HEK293 (cell line): Measurements from ENCODE around the gene SLC30A7.
"Not testable (repeated sequence)": the region's sequence is repeated elsewhere in the genome, so short reads cannot be mapped to it uniquely, and the experiment has no call there.

ENCODE experiments used
- CTCF ChIA-PET: fragments of 350-600 bp; formaldehyde crosslinking; extraction: SDS; loops from one replicate; lab custom pipeline; 2021; ENCODE audit warnings: antibody characterized with exemption; lab: Yijun Ruan, JAX
- POLR2A ChIA-PET: fragments of 300-600 bp; formaldehyde crosslinking; extraction: SDS; loops from one replicate; lab custom pipeline; 2020; ENCODE audit warnings: antibody characterized with exemption, inconsistent platforms; lab: Yijun Ruan, JAX
- H3K27ac ChIP-seq: fragments of 200-500 bp; sonication (Bioruptor generic); 2 replicates; pipeline ENCODE4 v1.5.1; 2014; ENCODE audit warnings: low read depth, low read length, control low read depth, inconsistent platforms; ENCODE audit errors: extremely low read depth
- H3K36me3 ChIP-seq, 2 experiments: fragments of 200-500 bp in 1 of 2; sonication (Bioruptor generic) in 1 of 2; 1 replicate in 1 of 2; 2 replicates in 1 of 2; pipeline ENCODE4 v1.5.1; 2014 to 2017; ENCODE audit warnings: inconsistent platforms in 2 of 2, low read length in 2 of 2; ENCODE audit not compliant: control insufficient read depth in 2 of 2, insufficient read depth in 1 of 2
- H3K4me1 ChIP-seq: fragments of 200-500 bp; sonication (Bioruptor generic); 2 replicates; pipeline ENCODE4 v1.5.1; 2014; ENCODE audit warnings: mild to moderate bottlenecking, low read length, inconsistent platforms; ENCODE audit not compliant: control insufficient read depth, insufficient read depth
- H3K4me3 ChIP-seq: 2 replicates; pipeline ENCODE4 v1.5.1; 2011; ENCODE audit warnings: low read depth, mild to moderate bottlenecking, control low read depth, low read length, moderate library complexity
- H3K9me3 ChIP-seq: fragments of 200-500 bp; sonication (Bioruptor generic); 2 replicates; pipeline ENCODE4 v1.5.1; 2014; ENCODE audit warnings: low read depth, low read length, inconsistent platforms; ENCODE audit not compliant: control insufficient read depth, insufficient read depth
- GLI4 ChIP-seq: fragments of 450-650 bp; formaldehyde crosslinking; IDR thresholded peaks from 2 replicates; pipeline ENCODE4 v1.5.1; 2016; ENCODE audit warnings: missing biosample characterization, missing genetic modification characterization
- MZF1 ChIP-seq: fragments of 450-650 bp; formaldehyde crosslinking; IDR thresholded peaks from 2 replicates; pipeline ENCODE4 v1.5.1; 2017; ENCODE audit warnings: missing biosample characterization, missing genetic modification characterization, borderline replicate concordance
- ZFP41 ChIP-seq: fragments of 450-650 bp; formaldehyde crosslinking; IDR thresholded peaks from 2 replicates; pipeline ENCODE4 v1.5.1; 2016; ENCODE audit warnings: missing biosample characterization, missing genetic modification characterization, borderline replicate concordance
- ZNF10 ChIP-seq: fragments of 450-650 bp; formaldehyde crosslinking; IDR thresholded peaks from 2 replicates; pipeline ENCODE4 v1.5.1; 2017; ENCODE audit warnings: missing biosample characterization, missing genetic modification characterization
- ZNF140 ChIP-seq: fragments of 450-650 bp; formaldehyde crosslinking; IDR thresholded peaks from 2 replicates; pipeline ENCODE4 v1.5.1; 2016; ENCODE audit warnings: missing biosample characterization, missing genetic modification characterization
- ZNF146 ChIP-seq: fragments of 450-650 bp; formaldehyde crosslinking; IDR thresholded peaks from 2 replicates; pipeline ENCODE4 v1.5.1; 2016; ENCODE audit warnings: missing biosample characterization, missing genetic modification characterization
- ZNF157 ChIP-seq: fragments of 450-650 bp; formaldehyde crosslinking; IDR thresholded peaks from 2 replicates; pipeline ENCODE4 v1.5.1; 2016; ENCODE audit warnings: missing biosample characterization, missing genetic modification characterization
- ZNF174 ChIP-seq: fragments of 450-650 bp; formaldehyde crosslinking; IDR thresholded peaks from 2 replicates; pipeline ENCODE4 v1.5.0; 2017; ENCODE audit warnings: missing biosample characterization, mild to moderate bottlenecking, missing genetic modification characterization
- ZNF202 ChIP-seq: fragments of 450-650 bp; formaldehyde crosslinking; IDR thresholded peaks from 2 replicates; pipeline ENCODE4 v1.5.1; 2016; ENCODE audit warnings: missing biosample characterization, missing genetic modification characterization, borderline replicate concordance
- ZNF211 ChIP-seq: fragments of 450-650 bp; formaldehyde crosslinking; IDR thresholded peaks from 2 replicates; pipeline ENCODE4 v1.5.1; 2016; ENCODE audit warnings: low read depth, missing biosample characterization, missing genetic modification characterization
- ZNF23 ChIP-seq: fragments of 450-650 bp; formaldehyde crosslinking; IDR thresholded peaks from 2 replicates; pipeline ENCODE4 v1.5.1; 2016; ENCODE audit warnings: missing biosample characterization, missing genetic modification characterization, borderline replicate concordance
- ZNF311 ChIP-seq: fragments of 450-650 bp; formaldehyde crosslinking; IDR thresholded peaks from 2 replicates; pipeline ENCODE4 v1.5.1; 2017; ENCODE audit warnings: missing biosample characterization, missing genetic modification characterization, borderline replicate concordance
- ZNF544 ChIP-seq: fragments of 450-650 bp; formaldehyde crosslinking; IDR thresholded peaks from 2 replicates; pipeline ENCODE4 v1.5.0; 2017; ENCODE audit warnings: missing biosample characterization, missing genetic modification characterization
- ZNF555 ChIP-seq: fragments of 450-650 bp; formaldehyde crosslinking; conservative IDR thresholded peaks from 2 replicates; pipeline ENCODE4 v1.5.1; 2017; ENCODE audit warnings: missing biosample characterization, mild to moderate bottlenecking, missing genetic modification characterization, inconsistent platforms
- ZNF585B ChIP-seq: fragments of 450-650 bp; formaldehyde crosslinking; IDR thresholded peaks from 2 replicates; pipeline ENCODE4 v1.5.1; 2016; ENCODE audit warnings: missing biosample characterization, missing genetic modification characterization
- ZNF596 ChIP-seq: fragments of 450-650 bp; IDR thresholded peaks from 2 replicates; pipeline ENCODE4 v1.5.0; 2018; ENCODE audit warnings: missing biosample characterization, mild to moderate bottlenecking, missing genetic modification characterization, moderate library complexity
- ZNF600 ChIP-seq: fragments of 450-650 bp; formaldehyde crosslinking; IDR thresholded peaks from 2 replicates; pipeline ENCODE4 v1.5.1; 2016; ENCODE audit warnings: missing biosample characterization, missing genetic modification characterization
- ZNF629 ChIP-seq: fragments of 450-650 bp; formaldehyde crosslinking; IDR thresholded peaks from 2 replicates; pipeline ENCODE4 v1.5.1; 2017; ENCODE audit warnings: missing biosample characterization, missing genetic modification characterization
- ZNF660 ChIP-seq: fragments of 450-650 bp; IDR thresholded peaks from 2 replicates; pipeline ENCODE4 v1.5.1; 2018; ENCODE audit warnings: missing biosample characterization, mild to moderate bottlenecking, missing genetic modification characterization
- ZSCAN23 ChIP-seq: fragments of 450-650 bp; formaldehyde crosslinking; IDR thresholded peaks from 2 replicates; pipeline ENCODE4 v1.5.1; 2016; ENCODE audit warnings: missing biosample characterization, missing genetic modification characterization
- TF ChIP-seq, protein P1 (sequence below): fragments of 450-650 bp; formaldehyde crosslinking; IDR thresholded peaks from 2 replicates; pipeline ENCODE4 v1.5.1; 2016; ENCODE audit warnings: missing biosample characterization, missing genetic modification characterization
- TF ChIP-seq, protein P2 (sequence below): fragments of 450-650 bp; formaldehyde crosslinking; IDR thresholded peaks from 2 replicates; pipeline ENCODE4 v1.5.1; 2016; ENCODE audit warnings: missing biosample characterization, missing genetic modification characterization
- TF ChIP-seq, protein P3 (sequence below): fragments of 450-650 bp; formaldehyde crosslinking; conservative IDR thresholded peaks from 2 replicates; pipeline ENCODE4 v1.5.1; 2016; ENCODE audit warnings: low read depth, missing biosample characterization, missing genetic modification characterization

Gene SLC30A7

DNA sequence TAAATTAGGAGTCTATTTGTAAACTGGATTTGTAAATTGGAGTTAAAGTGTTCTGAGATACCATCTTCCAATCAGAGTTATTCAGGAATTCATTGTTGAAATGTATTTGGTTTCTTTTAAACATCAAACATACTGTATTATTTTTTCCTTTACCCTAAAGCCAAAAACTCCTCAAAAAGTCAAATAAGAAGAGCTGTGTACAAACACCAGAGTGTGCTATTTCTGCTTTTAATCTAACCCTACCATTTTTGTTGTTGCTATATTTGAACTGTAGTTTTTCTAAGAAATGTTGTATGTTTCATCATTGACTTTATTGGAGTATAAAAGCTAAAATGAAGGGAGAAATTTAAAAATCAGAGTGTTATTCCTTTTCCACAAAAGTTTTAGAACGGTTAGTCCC lies 35.8 kb downstream of the SLC30A7 start (continued):
- no peak for TF ChIP-seq ZNF10 (tag by site-specific recombination)
- TF ChIP-seq, protein P1, sequence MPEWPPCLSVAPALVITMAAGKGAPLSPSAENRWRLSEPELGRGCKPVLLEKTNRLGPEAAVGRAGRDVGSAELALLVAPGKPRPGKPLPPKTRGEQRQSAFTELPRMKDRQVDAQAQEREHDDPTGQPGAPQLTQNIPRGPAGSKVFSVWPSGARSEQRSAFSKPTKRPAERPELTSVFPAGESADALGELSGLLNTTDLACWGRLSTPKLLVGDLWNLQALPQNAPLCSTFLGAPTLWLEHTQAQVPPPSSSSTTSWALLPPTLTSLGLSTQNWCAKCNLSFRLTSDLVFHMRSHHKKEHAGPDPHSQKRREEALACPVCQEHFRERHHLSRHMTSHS: no peak
- no peak for TF ChIP-seq ZNF629 (tag by site-specific recombination)
- no peak for TF ChIP-seq ZNF660 (tag by site-specific recombination)

DNA sequence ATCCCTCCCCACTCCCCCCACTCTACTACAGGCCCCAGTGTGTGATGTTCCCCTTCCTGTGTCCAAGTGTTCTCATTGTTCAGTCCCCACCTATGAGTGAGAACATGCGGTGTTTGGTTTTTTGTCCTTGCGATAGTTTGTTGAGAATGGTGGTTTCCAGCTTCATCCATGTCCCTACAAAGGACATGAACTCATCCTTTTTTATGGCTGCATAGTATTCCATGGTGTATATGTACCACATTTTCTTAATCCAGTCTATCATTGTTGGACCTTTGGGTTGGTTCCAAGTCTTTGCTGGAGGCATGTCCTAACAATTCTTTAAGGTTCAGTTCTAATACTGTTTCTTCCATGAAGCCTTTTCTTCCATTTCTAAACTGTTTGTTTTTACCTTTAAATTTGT lies 37.7 kb downstream of the SLC30A7 start:
- CTCF ChIA-PET: interaction anchor here (1.5 kb wide), 1 partner anchor 10 kb away, joined by 6 read pairs; no protein-coding TSS in a partner anchor
- H3K27ac ChIP-seq, H3K9me3 ChIP-seq, H3K4me3 ChIP-seq, POLR2A ChIA-PET, H3K4me1 ChIP-seq: not testable (repeated sequence)
- TF ChIP-seq ZNF146 (tag by site-specific recombination): peak; percentile 97
- TF ChIP-seq, protein P2, sequence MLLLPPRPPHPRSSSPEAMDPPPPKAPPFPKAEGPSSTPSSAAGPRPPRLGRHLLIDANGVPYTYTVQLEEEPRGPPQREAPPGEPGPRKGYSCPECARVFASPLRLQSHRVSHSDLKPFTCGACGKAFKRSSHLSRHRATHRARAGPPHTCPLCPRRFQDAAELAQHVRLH (tag by site-specific recombination): peak; percentile 56; the same call in 1 of the 2 replicates
- peak; percentile 50; the same call in 1 of the 2 replicates for TF ChIP-seq ZNF202 (tag by site-specific recombination)
- H3K36me3 ChIP-seq: peaks cover 5 to 17% of the 10 kb centered on the region in 2 experiments

DNA sequence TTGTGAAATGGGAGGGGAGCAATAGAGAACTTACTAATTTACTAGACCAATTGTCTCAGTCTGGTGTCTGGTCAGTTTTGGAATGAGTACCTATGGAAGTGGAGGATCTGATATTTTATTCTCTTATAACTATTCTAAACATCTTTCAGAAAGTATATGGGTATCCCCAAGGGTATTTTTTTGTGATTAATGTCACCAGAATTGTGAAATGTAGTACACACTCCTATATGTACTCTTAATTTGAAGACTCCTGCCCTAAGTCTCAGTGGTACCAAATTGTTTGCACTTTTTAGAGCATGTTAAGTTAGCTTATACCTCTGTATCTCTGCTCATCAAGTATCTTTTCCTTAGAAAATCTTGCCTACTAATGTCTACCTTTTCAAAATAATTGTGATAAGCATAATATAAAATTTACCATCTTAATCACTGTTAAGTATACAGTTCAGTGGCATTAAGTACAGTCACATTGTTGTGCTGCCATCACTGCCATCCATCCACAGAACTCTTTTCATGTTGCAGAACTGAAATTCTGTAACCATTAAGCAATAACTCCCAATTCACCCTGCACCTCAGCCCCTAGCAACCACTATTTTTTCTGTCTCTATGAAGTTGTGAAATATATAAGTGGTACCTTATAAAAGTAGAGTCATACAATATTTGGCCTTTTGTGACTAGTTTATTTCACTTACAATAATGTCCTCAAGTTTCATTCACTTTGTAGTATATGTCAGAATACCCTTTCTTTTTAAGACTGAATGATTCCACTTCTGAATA lies 40.5 kb downstream of the SLC30A7 start:
- POLR2A ChIA-PET: no interaction called here
- TF ChIP-seq, protein P3, sequence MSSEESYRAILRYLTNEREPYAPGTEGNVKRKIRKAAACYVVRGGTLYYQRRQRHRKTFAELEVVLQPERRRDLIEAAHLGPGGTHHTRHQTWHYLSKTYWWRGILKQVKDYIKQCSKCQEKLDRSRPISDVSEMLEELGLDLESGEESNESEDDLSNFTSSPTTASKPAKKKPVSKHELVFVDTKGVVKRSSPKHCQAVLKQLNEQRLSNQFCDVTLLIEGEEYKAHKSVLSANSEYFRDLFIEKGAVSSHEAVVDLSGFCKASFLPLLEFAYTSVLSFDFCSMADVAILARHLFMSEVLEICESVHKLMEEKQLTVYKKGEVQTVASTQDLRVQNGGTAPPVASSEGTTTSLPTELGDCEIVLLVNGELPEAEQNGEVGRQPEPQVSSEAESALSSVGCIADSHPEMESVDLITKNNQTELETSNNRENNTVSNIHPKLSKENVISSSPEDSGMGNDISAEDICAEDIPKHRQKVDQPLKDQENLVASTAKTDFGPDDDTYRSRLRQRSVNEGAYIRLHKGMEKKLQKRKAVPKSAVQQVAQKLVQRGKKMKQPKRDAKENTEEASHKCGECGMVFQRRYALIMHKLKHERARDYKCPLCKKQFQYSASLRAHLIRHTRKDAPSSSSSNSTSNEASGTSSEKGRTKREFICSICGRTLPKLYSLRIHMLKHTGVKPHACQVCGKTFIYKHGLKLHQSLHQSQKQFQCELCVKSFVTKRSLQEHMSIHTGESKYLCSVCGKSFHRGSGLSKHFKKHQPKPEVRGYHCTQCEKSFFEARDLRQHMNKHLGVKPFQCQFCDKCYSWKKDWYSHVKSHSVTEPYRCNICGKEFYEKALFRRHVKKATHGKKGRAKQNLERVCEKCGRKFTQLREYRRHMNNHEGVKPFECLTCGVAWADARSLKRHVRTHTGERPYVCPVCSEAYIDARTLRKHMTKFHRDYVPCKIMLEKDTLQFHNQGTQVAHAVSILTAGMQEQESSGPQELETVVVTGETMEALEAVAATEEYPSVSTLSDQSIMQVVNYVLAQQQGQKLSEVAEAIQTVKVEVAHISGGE (tag by site-specific recombination): no peak
- TF ChIP-seq ZNF600 (tag by site-specific recombination): no peak
- no peak for TF ChIP-seq ZNF157 (tag by site-specific recombination)
- no peak for TF ChIP-seq MZF1 (tag by site-specific recombination)
- TF ChIP-seq ZNF555 (tag by site-specific recombination): no peak
- TF ChIP-seq ZNF211 (tag by site-specific recombination): no peak
- no peak for TF ChIP-seq ZNF544 (tag by site-specific recombination)
- no peak for TF ChIP-seq ZNF585B (tag by site-specific recombination)
- no peak for TF ChIP-seq ZNF596 (tag by site-specific recombination)
- no peak for TF ChIP-seq ZSCAN23
- TF ChIP-seq GLI4: no peak
- TF ChIP-seq ZFP41 (tag by site-specific recombination): no peak
- no peak for TF ChIP-seq ZNF140 (tag by site-specific recombination)
- no peak for TF ChIP-seq ZNF23 (tag by site-specific recombination)
- TF ChIP-seq ZNF311 (tag by site-specific recombination): no peak
- TF ChIP-seq ZNF174 (tag by site-specific recombination): no peak
- no peaks in the 10 kb centered on the region for H3K9me3 ChIP-seq
- no peak overlapping the region for H3K4me3 ChIP-seq
- no peak overlapping the region for H3K27ac ChIP-seq
- H3K36me3 ChIP-seq: peaks cover 5 to 24% of the 10 kb centered on the region in 2 experiments
- CTCF ChIA-PET: interaction anchor here (0.7 to 1.1 kb wide), 2 partner anchors 24 to 352 kb away, joined by 3 to 4 read pairs; no protein-coding TSS in a partner anchor
- H3K4me1 ChIP-seq: no peaks in the 10 kb centered on the region
